Endometrium (tissue), 2 donors: ENCODE results near the gene ARID3A.
"Not testable (repeated sequence)": the region's sequence is repeated elsewhere in the genome, so short reads cannot be mapped to it uniquely, and the experiment has no call there.

Source experiments
- FAIRE-seq: peaks from 2 replicates; lab custom pipeline; 2012; peaks lifted over from hg19 to GRCh38; lab: Jason Lieb, UNC
- donor health status: control.
- donor health status: control.

Gene ARID3A

GRCh38 chr19:947707-948539, 22.1 kb downstream of the ARID3A start:
- FAIRE-seq = no peak

DNA sequence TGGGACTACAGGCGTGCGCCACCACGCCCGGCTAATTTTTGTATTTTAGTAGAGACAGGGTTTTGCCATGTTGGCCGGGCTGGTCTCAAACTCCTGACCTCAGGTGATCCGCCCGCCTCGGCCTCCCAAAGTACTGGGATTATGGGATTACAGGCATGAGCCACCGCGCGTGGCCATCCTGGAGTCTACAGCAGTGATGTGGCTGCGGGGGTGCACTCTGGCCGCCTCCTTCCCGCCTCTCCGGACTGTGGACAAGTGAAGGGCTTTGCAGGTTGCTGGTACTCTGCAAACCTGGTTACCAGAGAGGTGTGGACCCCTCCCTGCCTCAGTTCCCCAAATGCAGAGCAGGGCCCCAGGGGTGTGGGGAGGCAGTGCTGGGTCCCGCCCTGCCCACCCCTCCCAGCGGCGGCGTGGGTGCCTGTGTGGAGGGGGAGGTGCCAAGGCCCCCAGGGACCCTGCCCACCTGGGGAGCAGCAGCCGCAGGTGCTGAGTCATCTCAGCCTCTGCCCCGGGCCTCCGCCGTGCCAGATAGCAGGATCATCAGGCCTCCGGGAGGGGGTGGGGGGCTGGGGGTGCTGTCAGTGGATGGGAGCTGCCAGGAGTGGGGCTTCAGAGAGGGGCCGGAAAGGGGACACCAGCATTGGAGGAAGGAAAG, 23.1 kb downstream of the ARID3A start:
- FAIRE-seq = no peak

DNA sequence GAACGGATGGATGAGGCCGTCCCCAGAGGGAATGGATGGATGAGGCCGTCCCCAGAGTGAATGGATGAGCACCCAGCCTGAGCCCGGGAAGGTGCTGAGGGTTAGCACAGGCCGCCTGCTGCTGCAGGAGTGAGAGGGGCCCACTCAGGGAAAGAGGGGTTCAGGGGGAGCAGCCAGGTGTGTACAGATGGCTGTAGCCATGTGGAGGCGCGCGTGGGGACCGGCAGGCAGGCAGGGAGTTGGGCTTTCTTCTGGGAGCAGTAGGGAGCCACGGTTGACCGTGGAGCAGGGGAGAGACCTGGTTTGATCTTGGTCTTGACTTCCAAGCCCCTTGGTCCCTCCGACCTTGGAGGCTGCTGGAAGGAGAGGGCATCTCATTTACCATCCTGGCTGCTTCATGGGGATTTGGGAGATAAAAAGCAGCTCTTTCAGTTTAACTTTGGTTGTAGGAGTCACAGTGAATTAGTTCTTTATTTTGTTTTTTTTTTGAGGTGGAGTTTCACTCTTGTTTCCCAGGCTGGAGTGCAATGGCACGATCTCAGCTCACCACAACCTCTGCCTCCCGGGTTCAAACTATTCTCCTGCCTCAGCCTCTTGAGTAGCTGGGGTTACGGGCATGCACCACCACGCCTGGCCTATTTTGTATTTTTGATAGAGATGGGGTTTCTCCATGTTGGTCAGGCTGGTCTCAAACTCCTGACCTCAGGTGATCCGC, 24.7 kb downstream of the ARID3A start:
- FAIRE-seq = no peak

DNA sequence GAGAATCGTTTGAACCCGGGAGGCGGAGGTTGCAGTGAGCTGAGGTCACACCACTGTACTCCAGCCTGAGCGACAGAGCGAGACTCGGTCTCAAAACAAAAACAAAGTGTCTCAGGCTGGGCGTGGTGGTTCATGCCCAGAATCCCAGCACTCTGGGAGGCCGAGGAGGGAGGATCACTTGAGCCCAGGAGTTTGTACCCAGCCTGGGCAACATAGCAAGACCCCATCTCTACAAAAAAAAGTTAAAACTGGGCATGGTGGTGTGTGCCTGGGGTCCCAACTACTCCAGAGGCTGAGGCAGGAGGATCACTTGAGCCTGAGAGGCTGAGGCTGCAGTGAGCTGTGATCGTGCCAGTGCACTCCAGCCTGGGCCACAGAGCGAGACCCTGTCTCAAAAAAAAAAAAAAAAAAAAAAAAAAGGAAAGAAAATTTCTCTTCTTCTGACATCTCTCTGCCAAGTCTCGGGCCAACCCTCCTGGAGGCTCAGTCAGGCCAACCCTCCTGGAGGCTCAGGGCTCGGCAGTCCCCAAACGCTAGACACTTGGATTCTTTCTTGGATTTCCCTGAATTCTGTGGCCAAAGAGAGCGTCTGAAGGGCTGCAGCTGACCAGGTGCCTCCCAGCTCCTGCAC, 26.3 kb downstream of the ARID3A start:
- FAIRE-seq = no peak

DNA sequence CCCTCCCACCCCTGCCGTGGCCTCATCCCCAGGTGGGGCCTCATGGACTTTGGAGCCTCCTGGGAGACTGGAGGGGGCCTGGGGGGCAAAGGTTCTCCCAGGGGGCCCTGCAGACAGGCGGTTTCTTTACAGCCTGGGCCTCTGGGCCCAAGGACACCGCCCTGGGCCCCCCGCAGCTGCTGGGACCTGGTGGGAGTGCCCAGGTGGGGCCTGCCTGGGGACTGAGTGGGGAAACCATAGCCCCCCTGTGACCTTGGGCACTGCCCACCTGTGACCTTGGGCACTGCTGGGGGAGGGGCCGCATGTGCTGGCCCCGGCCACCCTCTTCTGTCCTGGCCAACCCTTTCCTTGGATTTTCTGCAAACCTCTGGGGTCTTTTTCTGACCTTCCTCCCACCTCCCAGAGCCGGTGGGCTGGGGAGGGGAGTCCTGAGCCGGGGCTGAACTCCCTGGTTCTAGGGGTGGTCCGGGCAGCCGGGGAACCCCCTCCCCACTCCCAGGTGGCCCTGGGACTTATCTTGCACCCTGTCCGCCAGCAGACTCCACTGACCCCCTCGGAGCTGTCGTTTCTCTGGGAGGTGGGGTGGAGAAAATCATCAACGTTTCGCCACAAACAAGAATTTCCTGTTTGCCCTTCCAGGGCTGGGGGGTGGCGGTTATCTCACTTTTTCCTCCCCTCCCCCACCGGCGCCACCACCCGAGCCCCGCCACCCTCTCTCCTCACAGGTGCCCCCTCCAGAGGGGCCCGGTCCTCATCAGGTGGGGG, 27.0 kb downstream of the ARID3A start:
- no peak for FAIRE-seq

GRCh38 chr19:953445-954271, 27.8 kb downstream of the ARID3A start:
- FAIRE-seq = no peak

- FAIRE-seq = no peak
These were observed 28.4 kb downstream of the ARID3A start for GRCh38 chr19:954272-954671.

DNA sequence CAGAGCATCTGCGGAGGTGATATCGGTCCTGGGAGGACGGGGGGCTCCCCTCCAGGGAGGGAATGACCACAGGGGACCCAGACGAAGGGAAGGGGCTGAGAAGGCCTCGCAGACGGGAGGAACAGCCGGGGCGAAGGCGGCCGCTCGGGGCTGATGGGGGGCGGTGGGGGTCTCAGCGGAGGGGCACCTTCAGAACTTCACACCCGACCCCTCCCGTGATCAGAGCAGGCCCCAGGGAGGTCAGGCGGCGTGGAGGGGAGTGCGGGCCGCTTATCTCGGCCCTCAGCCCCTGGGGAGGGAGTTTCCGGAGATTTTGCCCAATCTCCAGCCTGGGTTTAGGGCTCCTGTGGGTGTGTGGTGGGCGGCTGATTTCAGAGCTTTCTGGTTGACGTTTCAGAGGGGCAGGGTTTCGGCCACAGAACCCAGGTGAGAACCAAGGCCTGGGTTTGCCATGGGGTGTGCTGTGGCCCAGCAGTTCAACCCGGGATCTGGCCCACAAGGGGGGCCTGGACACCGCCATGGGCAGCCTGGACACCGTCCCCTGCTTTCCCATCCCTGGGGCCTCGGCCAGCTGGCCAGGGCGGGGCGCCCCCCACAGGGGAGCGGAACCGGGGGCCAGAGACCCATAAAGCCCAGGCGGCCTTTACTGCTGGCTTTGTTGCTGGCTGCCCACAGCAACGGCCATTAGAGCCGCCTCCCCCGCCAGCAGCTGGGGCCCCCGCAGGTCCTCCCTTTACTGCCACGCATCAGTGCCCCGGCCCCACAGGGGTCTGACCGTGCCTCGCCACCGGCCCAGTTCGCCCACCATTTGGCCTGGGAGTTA, 29.0 kb downstream of the ARID3A start:
- no peak for FAIRE-seq

DNA sequence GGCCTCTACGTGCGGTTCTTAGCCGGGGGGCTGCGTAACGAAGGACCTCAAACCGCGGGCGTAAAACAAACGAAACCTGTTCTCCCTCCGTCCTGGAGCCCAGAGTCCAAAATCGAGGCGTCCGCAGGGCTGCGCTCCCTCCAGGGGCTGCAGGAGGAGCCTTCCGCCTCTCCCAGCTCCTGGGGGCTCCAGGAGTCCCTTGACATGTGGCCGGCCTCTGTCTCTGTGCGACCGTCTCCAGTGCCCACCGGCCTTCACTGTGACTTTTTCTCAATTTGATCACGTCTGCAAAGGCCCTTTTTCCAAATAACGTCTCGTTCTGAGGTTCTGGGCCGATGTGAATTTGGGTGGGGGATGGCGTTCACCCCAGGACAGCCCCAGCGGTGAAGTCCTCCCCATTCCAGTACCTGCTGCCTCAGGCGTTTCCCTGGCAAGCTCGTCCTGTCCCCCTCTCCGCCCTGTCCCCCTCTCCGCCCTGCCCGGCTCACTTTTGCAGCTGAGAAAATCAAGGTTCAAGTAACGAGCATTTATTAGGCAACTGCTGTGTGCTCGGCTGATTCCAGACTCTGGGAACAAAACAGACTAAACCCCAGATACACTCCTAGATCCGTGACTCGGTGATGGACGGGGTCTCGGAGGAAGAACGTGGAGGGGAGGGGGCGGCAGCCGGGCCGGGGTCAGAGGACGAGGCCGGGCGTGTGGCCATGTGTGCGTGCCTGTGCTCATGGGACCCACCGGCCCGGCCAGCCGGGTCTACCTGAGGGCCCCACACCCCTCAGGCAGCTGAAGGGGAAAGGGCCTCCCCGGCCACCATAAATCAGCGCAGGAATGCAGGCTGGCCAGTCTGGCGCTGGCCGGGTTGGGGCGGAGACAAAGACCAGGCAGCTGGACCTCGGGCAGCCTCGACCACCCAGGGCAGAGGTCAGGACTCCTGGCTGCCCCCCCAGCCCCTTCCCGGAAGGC, 30.2 kb downstream of the ARID3A start:
- FAIRE-seq = no peak

- FAIRE-seq = no peak
These were observed 31.1 kb downstream of the ARID3A start for GRCh38 chr19:956766-957440.

GRCh38 chr19:957578-957977, 31.7 kb downstream of the ARID3A start:
- FAIRE-seq = not testable (repeated sequence)

DNA sequence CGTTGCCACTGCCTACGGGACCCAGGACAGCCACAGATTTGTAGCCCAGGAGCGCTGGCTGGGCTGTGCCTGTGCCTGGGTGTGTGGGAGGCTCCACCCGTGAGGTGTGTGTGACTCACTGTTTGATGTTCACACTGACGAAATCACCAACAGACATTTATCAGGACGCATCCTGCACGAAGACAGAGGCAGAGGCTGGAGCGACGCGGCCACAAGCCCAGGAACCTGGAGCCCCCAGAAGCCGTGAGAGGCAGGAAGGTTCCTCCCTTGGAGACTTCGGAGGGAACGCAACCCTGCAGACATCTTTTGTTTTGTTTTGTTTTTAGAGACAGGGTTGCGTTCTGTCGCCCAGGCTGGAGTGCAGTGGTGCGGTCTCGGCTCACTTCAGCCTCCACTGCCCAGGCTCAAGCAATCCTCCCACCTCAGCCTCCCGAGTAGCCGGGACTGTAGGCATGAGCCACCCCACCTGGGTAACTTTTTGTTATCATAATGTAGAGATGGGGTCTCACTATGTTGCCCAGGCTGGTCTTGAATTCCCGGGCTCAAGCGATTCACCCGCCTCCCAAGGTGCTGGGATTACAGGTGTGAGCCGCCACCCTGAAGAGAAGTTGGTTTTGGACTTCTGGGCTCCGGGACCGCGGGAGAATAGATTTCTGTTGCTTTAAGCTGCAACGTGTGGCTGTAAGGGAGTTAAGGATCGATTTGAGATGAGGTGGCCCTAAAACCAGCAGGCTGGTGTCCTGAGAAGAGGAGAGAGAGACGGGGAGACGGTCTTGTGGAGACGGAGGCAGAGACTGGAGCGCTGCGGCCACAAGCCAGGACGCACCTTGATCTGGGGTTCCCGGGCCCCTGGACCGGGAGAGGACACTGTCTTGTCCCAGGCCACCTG, 33.4 kb downstream of the ARID3A start:
- no peak for FAIRE-seq

GRCh38 chr19:960020-960419, 34.2 kb downstream of the ARID3A start:
- FAIRE-seq = no peak

DNA sequence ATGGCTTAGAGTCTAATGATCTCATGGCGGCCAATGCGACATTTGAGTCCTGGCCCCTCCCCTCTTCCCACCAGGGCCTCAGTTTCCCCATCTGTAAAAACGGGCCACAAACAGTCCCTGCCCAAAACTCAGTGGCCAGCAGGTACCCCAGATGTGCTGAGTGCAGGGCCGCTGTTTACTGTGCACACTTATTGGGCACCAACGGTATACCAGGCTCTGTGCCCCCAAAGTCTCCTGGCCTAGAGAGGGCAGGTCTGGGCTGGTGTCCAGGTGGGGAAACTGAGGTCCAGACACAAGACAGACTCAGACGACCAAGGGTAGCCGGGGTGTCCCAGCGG, 34.7 kb downstream of the ARID3A start:
- no peak for FAIRE-seq

GRCh38 chr19:961866-962620, 36.2 kb downstream of the ARID3A start:
- FAIRE-seq = no peak

GRCh38 chr19:962683-963400, 37.0 kb downstream of the ARID3A start:
- no peak for FAIRE-seq
